Astrocyte of the spinal cord (primary cell): Measurements from ENCODE around the gene GINS1.

Experiments
- DNase-seq: peaks from one replicate; pipeline ENCODE4 v3.0.0; 2011; ENCODE audit warnings: low read depth, low spot score
- H3K4me3 ChIP-seq: 2 replicates; pipeline ENCODE4 v1.5.1; 2011; ENCODE audit warnings: low read depth, mild to moderate bottlenecking, low read length, moderate library complexity
- in situ Hi-C: cut with HindIII; loops from 2 replicates; pipeline ENCODE4 v1.10.0; 2017; ENCODE audit warnings: low sequenced_read_pairs
- TF ChIP-seq, protein P1 (sequence below): IDR thresholded peaks from 2 replicates; pipeline ENCODE4 v1.5.1; 2012; ENCODE audit warnings: low read depth, mild to moderate bottlenecking, low read length, inconsistent platforms

The GINS1 gene

DNA sequence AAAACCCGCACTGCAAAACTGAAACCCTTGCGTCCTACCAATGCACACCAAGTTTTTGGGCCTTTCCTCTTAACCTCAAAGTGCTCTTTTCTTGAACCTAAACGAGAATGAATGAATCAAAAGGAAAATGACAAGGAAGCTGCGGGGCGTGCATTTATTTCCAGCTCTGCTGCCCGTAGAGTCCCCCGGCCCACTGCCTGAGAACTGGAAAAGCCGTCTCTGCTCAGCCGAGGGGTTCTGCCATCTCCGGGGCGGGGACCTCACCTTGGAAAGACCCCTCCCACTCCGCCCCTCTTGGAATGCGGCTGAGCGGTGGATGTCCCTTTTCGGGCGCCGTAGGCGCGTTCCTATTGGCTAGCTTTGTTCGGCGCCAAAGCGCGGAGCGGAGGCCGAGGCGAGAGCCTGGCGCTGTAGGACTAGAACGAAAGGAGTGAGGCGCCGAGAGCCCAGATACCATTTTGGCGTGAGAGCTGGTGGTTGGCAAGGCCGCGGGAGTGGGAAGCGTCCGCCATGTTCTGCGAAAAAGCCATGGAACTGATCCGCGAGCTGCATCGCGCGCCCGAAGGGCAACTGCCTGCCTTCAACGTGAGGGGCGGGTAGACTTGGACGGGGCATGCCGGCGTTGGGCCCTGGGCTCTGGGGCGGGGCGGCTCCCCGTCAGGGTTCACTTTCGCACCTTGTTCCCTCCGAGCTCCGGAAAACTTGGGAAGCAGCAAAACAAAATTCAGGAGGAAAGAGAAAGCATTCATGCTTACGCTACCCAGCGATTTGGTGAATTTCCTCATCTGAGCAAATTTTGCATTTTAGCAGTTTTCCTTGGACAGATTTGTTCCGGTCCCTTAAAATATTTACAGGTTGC is at the start of gene GINS1:
TSS of gene GINS1 (plus strand) at position 363 of the 859 bp plus-strand sequence. CDS start at position 511, 148 bp downstream.
- peak; percentile 90 for DNase-seq
- in situ Hi-C loops = no loop called here
- TF ChIP-seq, protein P1, sequence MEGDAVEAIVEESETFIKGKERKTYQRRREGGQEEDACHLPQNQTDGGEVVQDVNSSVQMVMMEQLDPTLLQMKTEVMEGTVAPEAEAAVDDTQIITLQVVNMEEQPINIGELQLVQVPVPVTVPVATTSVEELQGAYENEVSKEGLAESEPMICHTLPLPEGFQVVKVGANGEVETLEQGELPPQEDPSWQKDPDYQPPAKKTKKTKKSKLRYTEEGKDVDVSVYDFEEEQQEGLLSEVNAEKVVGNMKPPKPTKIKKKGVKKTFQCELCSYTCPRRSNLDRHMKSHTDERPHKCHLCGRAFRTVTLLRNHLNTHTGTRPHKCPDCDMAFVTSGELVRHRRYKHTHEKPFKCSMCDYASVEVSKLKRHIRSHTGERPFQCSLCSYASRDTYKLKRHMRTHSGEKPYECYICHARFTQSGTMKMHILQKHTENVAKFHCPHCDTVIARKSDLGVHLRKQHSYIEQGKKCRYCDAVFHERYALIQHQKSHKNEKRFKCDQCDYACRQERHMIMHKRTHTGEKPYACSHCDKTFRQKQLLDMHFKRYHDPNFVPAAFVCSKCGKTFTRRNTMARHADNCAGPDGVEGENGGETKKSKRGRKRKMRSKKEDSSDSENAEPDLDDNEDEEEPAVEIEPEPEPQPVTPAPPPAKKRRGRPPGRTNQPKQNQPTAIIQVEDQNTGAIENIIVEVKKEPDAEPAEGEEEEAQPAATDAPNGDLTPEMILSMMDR = no peak
- H3K4me3 ChIP-seq = peak within 1 kb of the TSS; percentile 88

DNA sequence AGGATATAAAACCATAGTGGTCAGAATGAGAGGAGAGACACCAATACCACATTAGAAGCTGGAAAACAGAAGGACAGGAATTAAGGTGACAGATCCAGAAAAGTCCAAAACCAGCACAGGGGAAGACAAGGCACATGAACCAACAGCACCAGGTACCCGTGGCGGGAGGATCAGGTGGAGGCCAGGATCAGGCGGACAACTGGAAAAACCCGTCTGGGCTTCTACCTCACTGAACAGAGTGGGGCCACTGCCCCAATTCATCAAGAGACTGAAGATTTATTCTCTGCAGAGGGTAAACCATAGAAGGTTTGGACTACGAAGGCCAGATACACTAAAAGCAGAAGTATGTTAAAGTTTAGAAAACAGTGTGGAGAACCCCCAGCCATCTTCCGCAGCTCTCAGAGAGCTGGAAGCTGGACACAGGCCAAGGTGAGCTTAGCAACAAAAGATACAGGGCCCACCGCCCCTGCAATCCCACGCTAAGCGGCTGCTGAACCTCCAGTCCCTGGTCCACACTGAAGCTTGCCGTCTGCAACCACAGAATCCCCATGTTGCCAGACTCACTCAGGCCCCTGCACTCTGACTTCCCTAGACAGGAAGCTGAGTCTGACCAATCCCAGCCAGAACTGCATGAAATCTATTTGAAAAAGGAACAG is 46.7 kb upstream of the GINS1 start:
- no peak overlapping the region for H3K4me3 ChIP-seq
- in situ Hi-C loops = no loop called here
- DNase-seq = peak; percentile 73
- TF ChIP-seq, protein P1 = no peak

DNA sequence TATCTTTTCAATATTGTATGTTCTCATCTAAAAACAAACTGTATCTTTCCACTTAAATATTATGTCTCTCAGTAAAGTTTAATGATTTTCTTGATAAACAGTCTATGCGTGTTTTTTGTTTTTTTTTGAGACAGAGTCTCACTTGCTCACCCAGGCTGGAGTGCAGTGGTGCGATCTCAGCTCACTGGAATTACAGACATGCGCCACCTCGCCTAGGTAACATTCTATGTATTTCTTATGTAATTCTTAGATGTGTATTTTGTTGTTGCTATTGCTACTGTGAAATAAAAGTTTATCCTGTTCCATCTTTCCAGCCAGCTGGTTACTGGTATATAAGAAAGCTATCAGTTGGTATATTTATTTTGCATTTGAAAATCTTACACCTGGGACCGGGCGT is 46.2 kb upstream of the GINS1 start:
- DNase-seq = no peak
- H3K4me3 ChIP-seq = no peak overlapping the region
- TF ChIP-seq, protein P1 = no peak
- in situ Hi-C loops = no loop called here

DNA sequence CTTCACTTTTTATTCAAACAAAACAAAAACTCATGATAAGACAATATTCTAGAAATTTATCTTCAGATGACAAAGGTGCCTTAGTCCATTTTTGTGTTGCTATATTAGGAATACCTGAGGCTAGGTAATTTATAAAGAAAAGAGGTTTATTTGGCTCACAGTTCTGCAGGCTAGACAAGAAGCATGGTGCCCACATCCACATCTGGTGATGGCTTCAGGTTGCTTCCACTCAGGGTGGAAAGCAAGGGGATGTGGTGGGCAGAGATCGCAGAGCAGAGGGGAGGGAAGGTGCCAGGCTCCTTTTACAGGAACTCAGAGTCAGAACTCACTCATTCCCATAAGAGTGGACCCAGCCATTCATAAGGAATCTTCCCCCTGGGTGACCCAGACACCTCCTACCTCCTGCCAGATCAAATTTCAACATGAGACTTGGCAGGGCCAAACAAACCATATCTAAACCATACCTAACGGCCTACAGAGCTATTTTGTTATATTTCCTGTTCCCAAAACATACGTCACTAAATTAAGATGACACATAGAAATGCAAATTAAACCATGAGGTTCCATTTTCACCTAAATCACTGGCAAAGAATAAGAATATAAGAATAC is 43.2 kb upstream of the GINS1 start:
- no peak overlapping the region for H3K4me3 ChIP-seq
- in situ Hi-C loops = no loop called here
- TF ChIP-seq, protein P1 = no peak
- DNase-seq = peak; percentile 51

DNA sequence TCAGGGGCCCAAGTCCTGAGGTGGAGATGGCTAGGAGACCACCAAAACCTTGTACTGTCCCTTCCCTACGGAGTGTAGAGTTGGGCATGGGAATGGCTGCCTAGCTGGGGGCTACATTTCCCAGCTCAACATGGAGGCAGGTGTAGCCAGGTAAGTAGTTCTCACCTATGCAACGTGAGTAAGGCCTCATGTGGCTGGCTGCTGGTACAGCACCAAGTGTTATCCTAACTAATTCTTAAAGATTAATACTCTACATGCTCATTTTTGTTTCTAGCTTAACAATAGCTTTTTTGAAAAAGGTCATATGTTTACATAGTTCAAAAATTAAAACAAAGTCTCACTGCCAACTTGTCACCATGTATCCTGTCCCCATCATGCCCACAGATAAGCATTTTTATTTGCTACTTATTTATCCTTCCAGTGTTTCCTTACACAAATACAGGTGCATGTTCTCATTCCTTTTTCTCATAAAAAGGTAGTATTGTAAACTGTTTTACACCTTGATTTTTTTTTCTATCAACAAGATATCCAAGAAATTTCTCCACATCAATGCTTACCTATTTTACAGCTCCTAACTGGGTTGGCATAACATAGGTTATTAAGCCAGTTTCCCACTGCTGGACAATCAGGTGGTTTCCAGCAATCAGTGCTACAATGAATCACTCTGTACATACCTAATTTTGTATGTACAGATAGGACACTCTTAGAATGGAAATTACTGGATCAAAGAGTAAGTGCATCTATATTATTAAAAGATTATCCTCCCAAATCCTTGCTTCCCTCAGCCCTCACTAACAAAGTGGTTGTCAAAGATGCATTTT is 42.4 kb upstream of the GINS1 start:
- TF ChIP-seq, protein P1 = no peak
- no peak overlapping the region for H3K4me3 ChIP-seq
- in situ Hi-C loops = no loop called here
- no peak for DNase-seq

DNA sequence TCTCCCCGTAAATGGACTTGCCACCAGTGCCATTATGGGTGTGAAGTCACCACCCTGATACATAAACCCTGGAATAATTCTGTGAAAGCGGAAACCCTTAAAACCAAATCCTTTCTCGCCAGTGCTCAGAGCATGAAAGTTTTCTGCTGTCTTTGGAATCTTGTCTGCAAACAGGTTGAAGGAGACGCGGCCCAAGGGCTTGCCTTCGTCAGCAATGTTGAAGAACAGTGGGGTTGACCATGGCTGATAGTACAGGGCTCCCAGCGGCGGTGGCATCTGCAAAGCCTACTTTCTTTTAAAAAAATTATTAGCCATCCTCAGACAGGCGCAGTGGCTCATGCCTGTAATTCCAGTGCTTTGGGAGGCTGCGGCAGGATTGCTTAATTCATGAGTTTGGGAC is 38.9 kb upstream of the GINS1 start:
- no peak overlapping the region for H3K4me3 ChIP-seq
- TF ChIP-seq, protein P1 = no peak
- no peak for DNase-seq
- in situ Hi-C loops = no loop called here
